NCI-H69 (cell line): ENCODE measurements around the gene ITGA4.
A peak's percentile ranks its signal among the peaks of the same experiment; 100 is the strongest.

ENCODE experiments used
- DNase-seq: peaks from one replicate; lab custom pipeline; 2025; lab: John Stamatoyannopoulos, UW

ITGA4 gene

GRCh38 chr2:181515719-181516118 lies 58.5 kb downstream of the ITGA4 start:
- DNase-seq: peak; percentile 80

- DNase-seq: peak; percentile 9
Measured at GRCh38 chr2:181516992-181517391, 59.8 kb downstream of the ITGA4 start.

- peak; percentile 69 for DNase-seq
Measured at GRCh38 chr2:181517685-181518301, 60.6 kb downstream of the ITGA4 start.

GRCh38 chr2:181520253-181520652 lies 63.1 kb downstream of the ITGA4 start:
- no peak for DNase-seq

GRCh38 chr2:181523756-181524155 lies 66.6 kb downstream of the ITGA4 start:
- no peak for DNase-seq

- DNase-seq: no peak
Measured at GRCh38 chr2:181526014-181526413, 68.8 kb downstream of the ITGA4 start.

GRCh38 chr2:181527058-181527457 lies 69.9 kb downstream of the ITGA4 start:
- DNase-seq: no peak

- peak; percentile 10 for DNase-seq
Measured at GRCh38 chr2:181528441-181528840, 71.3 kb downstream of the ITGA4 start.

- DNase-seq: no peak
Measured at GRCh38 chr2:181536730-181537129, 79.5 kb downstream of the ITGA4 start.

- DNase-seq: no peak
Measured at GRCh38 chr2:181540421-181540820, 83.2 kb downstream of the ITGA4 start.

- DNase-seq: no peak
Measured at GRCh38 chr2:181542170-181542569, 85.0 kb downstream of the ITGA4 start.

- DNase-seq: no peak
Measured at GRCh38 chr2:181546086-181546485, 88.9 kb downstream of the ITGA4 start.

GRCh38 chr2:181552808-181553207 lies 95.6 kb downstream of the ITGA4 start:
- DNase-seq: no peak

GRCh38 chr2:181553244-181553643 lies 96.1 kb downstream of the ITGA4 start:
- DNase-seq: no peak

GRCh38 chr2:181554061-181554830 lies 97.1 kb downstream of the ITGA4 start:
- DNase-seq: peak; percentile 95

- no peak for DNase-seq
Measured at GRCh38 chr2:181558371-181558770, 101.2 kb downstream of the ITGA4 start.

GRCh38 chr2:181563101-181563692 lies 106.0 kb downstream of the ITGA4 start:
- no peak for DNase-seq

- no peak for DNase-seq
Measured at GRCh38 chr2:181566334-181567032, 109.3 kb downstream of the ITGA4 start.

GRCh38 chr2:181570059-181570458 lies 112.9 kb downstream of the ITGA4 start:
- DNase-seq: no peak

- DNase-seq: no peak
Measured at GRCh38 chr2:181570833-181571661, 113.9 kb downstream of the ITGA4 start.

GRCh38 chr2:181573140-181573736 lies 116.1 kb downstream of the ITGA4 start:
- DNase-seq: peak; percentile 65
